HEK293T (cell line): ENCODE results near the gene ACTR1B.
"Not testable (repeated sequence)": the region's sequence is repeated elsewhere in the genome, so short reads cannot be mapped to it uniquely, and the experiment has no call there.

ENCODE experiments used
- CTCF ChIA-PET: fragments of 350-600 bp; formaldehyde crosslinking; extraction: SDS; loops from one replicate; lab custom pipeline; 2021; ENCODE audit warnings: antibody characterized with exemption, inconsistent platforms; lab: Yijun Ruan, JAX
- POLR2A ChIA-PET: fragments of 350-600 bp; formaldehyde crosslinking; extraction: SDS; loops from one replicate; lab custom pipeline; 2020; ENCODE audit warnings: antibody characterized with exemption, inconsistent platforms; lab: Yijun Ruan, JAX
- DNase-seq: peaks from one replicate; pipeline ENCODE4 v3.0.0; 2012; ENCODE audit warnings: mixed read lengths; ENCODE audit errors: extremely low spot score
- ARNT ChIP-seq: fragments of 450-650 bp; IDR thresholded peaks from 2 replicates; pipeline ENCODE4 v1.6.1; 2017; ENCODE audit warnings: mild to moderate bottlenecking
- BHLHE40 ChIP-seq: fragments of 450-650 bp; IDR thresholded peaks from 2 replicates; pipeline ENCODE4 v1.6.1; 2016; ENCODE audit warnings: mild to moderate bottlenecking, moderate library complexity, borderline replicate concordance
- CTBP1 ChIP-seq: fragments of 450-650 bp; IDR thresholded peaks from 2 replicates; pipeline ENCODE4 v1.6.1; 2016; ENCODE audit warnings: borderline replicate concordance
- ELF4 ChIP-seq: fragments of 450-650 bp; IDR thresholded peaks from 2 replicates; pipeline ENCODE4 v1.6.1; 2017; ENCODE audit warnings: antibody characterized with exemption
- FOXA1 ChIP-seq: fragments of 450-650 bp; IDR thresholded peaks from 2 replicates; pipeline ENCODE4 v1.6.1; 2016; ENCODE audit warnings: mild to moderate bottlenecking
- FOXK2 ChIP-seq: fragments of 450-650 bp; IDR thresholded peaks from 2 replicates; pipeline ENCODE4 v1.6.1; 2016; ENCODE audit warnings: mild to moderate bottlenecking
- FOXM1 ChIP-seq: fragments of 450-650 bp; IDR thresholded peaks from 2 replicates; pipeline ENCODE4 v1.6.1; 2017; ENCODE audit warnings: mild to moderate bottlenecking, borderline replicate concordance
- HDGF ChIP-seq: fragments of 450-650 bp; IDR thresholded peaks from 2 replicates; pipeline ENCODE4 v1.6.1; 2017; ENCODE audit warnings: antibody characterized with exemption, borderline replicate concordance
- L3MBTL2 ChIP-seq: fragments of 450-650 bp; conservative IDR thresholded peaks from 2 replicates; pipeline ENCODE4 v1.6.1; 2016; ENCODE audit warnings: mild to moderate bottlenecking
- LEF1 ChIP-seq: fragments of 450-650 bp; IDR thresholded peaks from 2 replicates; pipeline ENCODE4 v1.6.1; 2017; ENCODE audit warnings: mild to moderate bottlenecking, borderline replicate concordance
- NFRKB ChIP-seq: fragments of 450-650 bp; IDR thresholded peaks from 2 replicates; pipeline ENCODE4 v1.6.1; 2016; ENCODE audit warnings: mild to moderate bottlenecking, moderate library complexity
- PKNOX1 ChIP-seq: fragments of 450-650 bp; IDR thresholded peaks from 2 replicates; pipeline ENCODE4 v1.6.1; 2016
- SP1 ChIP-seq: fragments of 450-650 bp; IDR thresholded peaks from 2 replicates; pipeline ENCODE4 v1.6.1; 2017
- SUZ12 ChIP-seq: fragments of 450-650 bp; IDR thresholded peaks from 2 replicates; pipeline ENCODE4 v1.6.1; 2016; ENCODE audit warnings: mild to moderate bottlenecking
- TARDBP ChIP-seq: fragments of 450-650 bp; IDR thresholded peaks from 2 replicates; pipeline ENCODE4 v1.6.1; 2016
- ZNF384 ChIP-seq: fragments of 450-650 bp; IDR thresholded peaks from 2 replicates; pipeline ENCODE4 v1.6.1; 2016

Gene ACTR1B

GRCh38 chr2:97620492-97620891, 43.4 kb downstream of the ACTR1B start:
- DNase-seq, POLR2A ChIA-PET, CTCF ChIA-PET: not testable (repeated sequence)

- DNase-seq, CTCF ChIA-PET, POLR2A ChIA-PET: not testable (repeated sequence)
These were observed 44.7 kb downstream of the ACTR1B start for GRCh38 chr2:97618939-97619827.

- ChIA-PET CTCF (no interaction called here), POLR2A (interaction anchor here (0.9 kb wide), 1 partner anchor 28 kb away, joined by 5 read pairs; the partner anchor contains the start of gene COX5B)
- no peak for DNase-seq
- TF ChIP-seq NFRKB (no peak), FOXA1 (no peak), ELF4 (no peak), SP1 (no peak), LEF1 (no peak), L3MBTL2 (no peak), PKNOX1 (no peak), HDGF (no peak), FOXM1 (no peak), ARNT (no peak), BHLHE40 (no peak), SUZ12 (no peak), CTBP1 (no peak), TARDBP (no peak), ZNF384 (no peak), FOXK2 (no peak)
These were observed 45.9 kb downstream of the ACTR1B start for GRCh38 chr2:97617911-97618310.

GRCh38 chr2:97615746-97616145, 48.1 kb downstream of the ACTR1B start:
- CTCF ChIA-PET, DNase-seq, POLR2A ChIA-PET: not testable (repeated sequence)

- POLR2A ChIA-PET, CTCF ChIA-PET, DNase-seq: not testable (repeated sequence)
These were observed 51.9 kb downstream of the ACTR1B start for GRCh38 chr2:97611895-97612294.

- POLR2A ChIA-PET, CTCF ChIA-PET, DNase-seq: not testable (repeated sequence)
These were observed 55.1 kb downstream of the ACTR1B start for GRCh38 chr2:97608745-97609144.
